ENCODE data around the gene CTDSPL.

GRCh38 chr3:37863949-37864822 lies 2.5 kb downstream of the CTDSPL start:
- TF ChIP-seq CTCF (IDR thresholded peaks at IDR 0.05; ENCODE audit: low read depth, low read length, missing input control), result no peak
- no peak for TF ChIP-seq SP1 (IDR thresholded peaks at IDR 0.05)
- TF ChIP-seq YY1 (IDR thresholded peaks at IDR 0.05), result no peak
- no peak for TF ChIP-seq MAX (IDR thresholded peaks at IDR 0.05)
- TF ChIP-seq EGR1 (IDR thresholded peaks at IDR 0.05; ENCODE audit: low read depth in 2 of 2), result no peak
- no peak for TF ChIP-seq TAF1 (conservative IDR thresholded peaks at IDR 0.05)
- TF ChIP-seq ZBTB33 (IDR thresholded peaks at IDR 0.05), result no peak
- no peak for TF ChIP-seq JUND (IDR thresholded peaks at IDR 0.05)
- TF ChIP-seq ATF3 (IDR thresholded peaks at IDR 0.05), result no peak
- TF ChIP-seq RAD21 (IDR thresholded peaks at IDR 0.05), result no peak
